Epithelial cell of proximal tubule (primary cell): ENCODE data around the gene ANKRD33. TPM values are rescaled to one million over a fixed set of nuclear protein-coding genes. Genes with fewer than 3 reads are reported as not detected.

Experiments
- DNase-seq: peaks from one replicate; pipeline ENCODE4 v3.0.0-alpha.2; 2011; ENCODE audit warnings: low read depth
- H3K4me3 ChIP-seq: 2 replicates; pipeline ENCODE4 v1.5.1; 2011; ENCODE audit warnings: low read depth, mild to moderate bottlenecking, low read length
- total RNA-seq: library from RNA; depleted of rRNA; stranded (reverse); fragments of >200 nt; gene quantifications from 2 replicates; pipeline ENCODE4 v1.2.3, GENCODE V29; 2015
- TF ChIP-seq, protein P1 (sequence below): conservative IDR thresholded peaks from 2 replicates; pipeline ENCODE4 v1.5.1; 2012; ENCODE audit warnings: low read depth, mild to moderate bottlenecking, low read length

ANKRD33 gene
- total RNA-seq, 1 donor from 2014 or later, result not detected

DNA sequence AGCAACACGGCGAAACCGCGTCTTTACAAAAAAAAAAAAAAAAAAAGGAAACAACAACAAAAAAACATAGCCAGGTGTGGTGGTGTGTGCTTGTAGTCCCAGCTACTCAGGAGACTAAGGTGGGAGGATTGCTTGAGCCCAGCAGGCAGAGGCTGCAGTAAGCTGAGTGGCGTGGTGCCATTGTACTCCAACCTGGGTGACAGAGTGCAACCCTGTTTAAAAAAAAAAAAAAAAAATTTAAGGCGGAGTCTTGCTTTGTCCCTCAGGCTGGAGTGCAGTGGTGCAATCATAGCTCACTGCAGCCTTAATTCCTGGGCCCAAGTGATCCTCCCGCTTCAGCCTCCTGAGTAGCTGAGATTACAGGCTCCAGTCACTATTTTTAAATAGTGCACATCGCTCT is 21.1 kb upstream of the ANKRD33 start:
- H3K4me3 ChIP-seq, result no peak overlapping the region
- TF ChIP-seq, protein P1, sequence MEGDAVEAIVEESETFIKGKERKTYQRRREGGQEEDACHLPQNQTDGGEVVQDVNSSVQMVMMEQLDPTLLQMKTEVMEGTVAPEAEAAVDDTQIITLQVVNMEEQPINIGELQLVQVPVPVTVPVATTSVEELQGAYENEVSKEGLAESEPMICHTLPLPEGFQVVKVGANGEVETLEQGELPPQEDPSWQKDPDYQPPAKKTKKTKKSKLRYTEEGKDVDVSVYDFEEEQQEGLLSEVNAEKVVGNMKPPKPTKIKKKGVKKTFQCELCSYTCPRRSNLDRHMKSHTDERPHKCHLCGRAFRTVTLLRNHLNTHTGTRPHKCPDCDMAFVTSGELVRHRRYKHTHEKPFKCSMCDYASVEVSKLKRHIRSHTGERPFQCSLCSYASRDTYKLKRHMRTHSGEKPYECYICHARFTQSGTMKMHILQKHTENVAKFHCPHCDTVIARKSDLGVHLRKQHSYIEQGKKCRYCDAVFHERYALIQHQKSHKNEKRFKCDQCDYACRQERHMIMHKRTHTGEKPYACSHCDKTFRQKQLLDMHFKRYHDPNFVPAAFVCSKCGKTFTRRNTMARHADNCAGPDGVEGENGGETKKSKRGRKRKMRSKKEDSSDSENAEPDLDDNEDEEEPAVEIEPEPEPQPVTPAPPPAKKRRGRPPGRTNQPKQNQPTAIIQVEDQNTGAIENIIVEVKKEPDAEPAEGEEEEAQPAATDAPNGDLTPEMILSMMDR, result no peak
- no peak for DNase-seq

- H3K4me3 ChIP-seq, result no peak overlapping the region
- TF ChIP-seq, protein P1, result no peak
Observed at GRCh38 chr12:51867371-51867770, 20.5 kb upstream of the ANKRD33 start.

GRCh38 chr12:51867796-51868428 is 20.0 kb upstream of the ANKRD33 start:
- no peak for DNase-seq
- H3K4me3 ChIP-seq, result no peak overlapping the region
- TF ChIP-seq, protein P1, result no peak

More at GRCh38 chr12:51867371-51867770, 20.5 kb upstream of the ANKRD33 start:
- DNase-seq, result no peak

GRCh38 chr12:51868821-51869495 is 18.9 kb upstream of the ANKRD33 start:
- TF ChIP-seq, protein P1, result no peak
- peak overlapping the region; percentile 47 for H3K4me3 ChIP-seq

DNA sequence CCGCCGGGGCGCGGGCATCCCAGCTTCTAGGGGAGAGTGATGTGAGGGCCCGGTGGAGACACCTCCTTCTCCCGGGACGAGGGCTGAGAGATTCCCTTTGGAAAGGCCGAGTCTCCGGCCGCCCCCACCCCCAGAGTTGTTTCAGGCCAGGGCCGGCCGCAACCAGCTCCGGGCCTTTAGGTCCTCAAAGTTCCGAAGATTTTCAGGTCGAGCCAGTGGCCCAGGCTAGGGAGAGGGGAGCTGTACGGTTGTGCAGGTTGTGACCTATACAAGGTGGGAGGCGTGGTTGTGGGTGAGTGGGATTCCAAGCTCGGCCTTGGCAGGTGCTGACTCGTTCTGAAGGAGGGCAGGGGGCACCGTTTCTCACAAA is 18.4 kb upstream of the ANKRD33 start:
- TF ChIP-seq, protein P1, result no peak
- DNase-seq, result no peak
- peak overlapping the region; percentile 47 for H3K4me3 ChIP-seq

More at GRCh38 chr12:51868821-51869495, 18.9 kb upstream of the ANKRD33 start:
- no peak for DNase-seq

- H3K4me3 ChIP-seq, result no peak overlapping the region
- TF ChIP-seq, protein P1, result no peak
- no peak for DNase-seq
Observed at GRCh38 chr12:51869931-51870330, 18.0 kb upstream of the ANKRD33 start.

- no peak overlapping the region for H3K4me3 ChIP-seq
- no peak for DNase-seq
- TF ChIP-seq, protein P1, result no peak
Observed at GRCh38 chr12:51870504-51870903, 17.4 kb upstream of the ANKRD33 start.
